ENCODE data around the gene TANGO2. TPM values are rescaled to one million over a fixed set of nuclear protein-coding genes. Genes with fewer than 3 reads are reported as not detected.

Gene TANGO2
- total RNA-seq, 1 donor from 2014 or later, result 39.4 TPM

DNA sequence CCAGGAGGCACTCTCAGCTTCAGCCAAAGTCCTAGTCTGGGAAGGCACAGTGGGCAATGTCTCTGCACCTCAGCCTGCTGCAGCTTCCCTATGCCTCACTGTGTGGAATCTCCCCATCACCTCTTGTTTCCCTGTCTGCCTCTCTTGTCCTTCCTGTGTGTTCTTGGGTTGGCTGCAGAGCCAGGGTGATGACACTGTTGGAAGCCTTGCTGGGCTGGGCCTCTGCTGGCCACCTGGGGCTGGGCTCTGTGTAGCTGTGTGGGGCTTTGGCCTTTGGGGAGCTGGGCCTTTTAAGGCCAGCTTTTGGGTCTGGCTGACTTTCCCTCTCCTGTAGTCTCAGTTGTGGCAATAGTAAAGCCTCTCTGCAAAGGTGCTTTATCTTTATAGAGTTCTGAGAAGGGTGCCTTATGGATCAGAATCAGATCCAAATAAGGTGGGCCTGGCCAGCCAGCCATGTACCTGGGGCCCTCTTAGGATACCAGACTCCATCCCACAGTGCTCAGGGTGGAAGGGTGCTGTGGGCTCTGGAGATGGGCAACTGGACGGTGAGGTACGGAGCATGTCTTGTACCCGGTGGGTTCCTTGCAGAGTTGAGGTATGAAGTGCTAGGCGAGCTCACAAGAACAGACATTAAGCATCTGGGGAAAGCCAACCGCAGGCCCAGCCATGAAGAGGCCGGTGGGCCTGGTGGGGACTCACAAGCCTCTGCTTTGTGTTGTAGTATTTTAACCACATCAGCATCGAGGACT, 84.7 kb downstream of the TANGO2 start:
- no peak for DNase-seq (ENCODE audit: low spot score)

DNA sequence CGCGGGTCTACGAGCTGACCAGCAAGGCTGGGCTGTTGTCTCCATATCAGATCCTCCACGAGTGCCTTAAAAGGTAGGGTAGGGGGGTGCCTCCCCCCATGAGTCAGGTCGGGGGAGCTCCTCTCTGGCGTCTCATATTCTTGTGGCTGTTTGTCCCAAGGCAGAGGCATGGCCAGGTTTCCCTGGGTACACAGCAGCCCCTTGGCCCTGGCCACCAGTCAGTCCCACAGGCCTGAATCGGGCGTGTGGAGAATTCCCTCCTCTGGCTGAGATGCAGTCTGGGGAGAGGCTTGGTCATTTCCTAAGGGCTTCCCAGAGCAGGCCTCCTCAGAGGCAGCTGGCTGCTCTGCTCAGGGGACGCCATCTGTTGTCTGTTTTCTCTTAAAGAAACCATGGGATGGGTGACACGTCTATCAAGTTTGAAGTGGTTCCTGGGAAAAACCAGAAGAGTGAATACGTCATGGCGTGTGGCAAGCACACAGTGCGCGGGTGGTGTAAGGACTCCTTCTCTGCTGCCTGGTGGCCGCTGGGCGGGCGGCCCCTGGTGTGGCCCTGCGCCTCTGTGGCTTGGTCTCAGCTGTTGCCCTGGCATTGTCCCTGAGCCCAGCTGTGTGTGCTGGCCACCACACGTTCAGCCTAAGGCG, 85.4 kb downstream of the TANGO2 start:
- no peak for DNase-seq (ENCODE audit: low spot score)

DNA sequence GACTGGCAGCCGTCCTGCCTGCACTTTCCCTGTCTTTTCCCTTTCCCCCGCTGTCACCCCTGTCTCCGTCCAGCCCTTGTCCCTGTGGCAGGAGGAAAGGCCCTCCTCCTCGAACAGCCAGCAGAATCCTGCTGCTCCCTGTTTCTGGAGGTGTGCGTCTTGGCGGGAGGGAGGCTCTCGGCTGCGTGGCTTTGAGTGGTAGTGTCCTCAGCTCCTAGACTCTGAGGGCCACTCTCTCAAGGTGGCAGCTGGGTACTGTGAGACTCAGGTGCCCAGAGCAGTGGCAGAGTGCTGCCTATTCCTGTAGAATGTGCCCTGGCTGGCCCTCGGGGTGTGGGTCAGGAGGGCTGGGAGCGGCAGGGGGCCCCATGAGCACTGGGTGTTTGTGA, 85.9 kb downstream of the TANGO2 start:
- DNase-seq (ENCODE audit: low spot score), result no peak

DNA sequence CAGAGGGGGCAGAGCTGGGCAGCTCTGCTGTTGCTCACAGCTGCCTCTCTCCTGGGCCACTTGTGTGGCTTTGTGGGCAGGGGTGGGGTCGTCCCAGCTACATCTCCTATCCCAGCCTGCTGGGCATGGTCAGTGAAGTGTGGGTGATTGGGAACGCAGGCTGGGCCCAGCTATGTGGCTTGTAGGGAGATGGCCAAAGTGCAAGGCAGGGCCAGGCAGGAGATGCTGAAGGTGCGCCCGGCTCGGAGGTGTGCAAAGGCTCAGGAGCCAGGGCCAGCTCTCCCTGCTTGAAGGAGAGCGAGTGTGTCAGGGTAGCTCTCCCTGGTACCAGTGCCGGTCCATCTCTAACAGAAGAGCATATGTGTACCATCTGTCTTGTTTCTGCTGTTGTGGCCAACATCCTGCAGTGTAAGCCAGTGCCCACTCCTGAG, 86.6 kb downstream of the TANGO2 start:
- no peak for DNase-seq (ENCODE audit: low spot score)

DNA sequence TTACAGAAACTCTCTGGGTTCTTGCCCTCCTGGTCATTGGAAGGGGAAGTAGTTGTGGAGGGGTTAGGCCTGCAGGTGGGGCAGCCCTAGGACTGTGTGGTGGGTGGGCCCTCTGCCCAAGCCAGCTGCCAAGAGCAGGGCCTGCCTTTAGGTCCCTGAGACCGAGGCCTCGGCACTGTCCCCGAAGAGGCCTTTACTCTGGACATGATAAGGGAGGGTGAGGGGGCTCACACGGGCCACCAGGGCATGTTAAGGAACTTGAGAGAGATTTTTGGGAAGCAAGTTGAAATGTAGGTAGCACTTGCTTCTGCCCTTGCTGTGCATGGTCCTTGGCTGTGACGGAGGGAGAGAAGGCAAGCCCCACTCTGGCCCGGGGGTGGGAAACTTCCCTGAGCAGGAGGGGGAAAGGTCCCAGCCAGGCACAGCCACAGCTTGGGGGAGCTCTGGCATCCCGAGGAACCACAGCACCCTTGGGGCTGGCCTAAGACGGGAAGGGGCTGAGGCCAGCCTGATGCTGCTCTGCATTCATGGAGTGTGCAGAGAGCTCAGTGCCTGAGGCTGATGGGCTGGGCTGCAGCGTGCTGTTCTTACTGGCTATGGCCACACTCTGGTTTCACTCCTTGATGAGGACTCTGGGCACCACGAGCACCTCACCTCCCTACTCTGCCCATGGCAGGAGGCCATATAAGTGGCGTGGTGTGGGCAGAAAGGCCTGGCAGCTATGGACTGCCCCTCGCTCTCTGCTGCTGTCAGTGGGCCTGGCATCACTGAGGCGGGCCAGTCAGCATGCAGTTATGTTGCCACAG, 87.2 kb downstream of the TANGO2 start:
- no peak for DNase-seq (ENCODE audit: low spot score)

DNA sequence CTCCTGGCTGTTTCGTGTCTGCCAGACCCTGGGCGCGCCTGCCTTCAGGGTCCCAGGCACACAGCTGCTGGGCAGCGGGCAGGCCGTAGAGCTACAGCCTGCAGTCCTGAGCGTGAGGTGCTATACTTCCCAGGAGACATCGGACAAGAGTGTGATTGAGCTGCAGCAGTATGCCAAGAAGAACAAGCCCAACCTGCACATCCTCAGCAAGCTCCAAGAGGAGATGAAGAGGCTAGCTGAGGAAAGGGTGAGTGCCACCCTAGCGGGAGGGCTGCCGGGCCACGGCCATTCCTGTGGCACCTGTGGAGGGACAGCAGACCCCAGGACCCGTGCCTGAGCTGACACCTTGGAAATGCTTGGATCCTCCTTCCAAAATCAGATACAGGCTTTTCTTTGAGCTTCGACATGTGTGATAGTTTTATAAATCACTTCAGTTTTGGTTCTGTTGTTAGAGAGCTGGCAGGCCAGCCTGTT, 87.9 kb downstream of the TANGO2 start:
- DNase-seq (ENCODE audit: low spot score), result no peak

DNA sequence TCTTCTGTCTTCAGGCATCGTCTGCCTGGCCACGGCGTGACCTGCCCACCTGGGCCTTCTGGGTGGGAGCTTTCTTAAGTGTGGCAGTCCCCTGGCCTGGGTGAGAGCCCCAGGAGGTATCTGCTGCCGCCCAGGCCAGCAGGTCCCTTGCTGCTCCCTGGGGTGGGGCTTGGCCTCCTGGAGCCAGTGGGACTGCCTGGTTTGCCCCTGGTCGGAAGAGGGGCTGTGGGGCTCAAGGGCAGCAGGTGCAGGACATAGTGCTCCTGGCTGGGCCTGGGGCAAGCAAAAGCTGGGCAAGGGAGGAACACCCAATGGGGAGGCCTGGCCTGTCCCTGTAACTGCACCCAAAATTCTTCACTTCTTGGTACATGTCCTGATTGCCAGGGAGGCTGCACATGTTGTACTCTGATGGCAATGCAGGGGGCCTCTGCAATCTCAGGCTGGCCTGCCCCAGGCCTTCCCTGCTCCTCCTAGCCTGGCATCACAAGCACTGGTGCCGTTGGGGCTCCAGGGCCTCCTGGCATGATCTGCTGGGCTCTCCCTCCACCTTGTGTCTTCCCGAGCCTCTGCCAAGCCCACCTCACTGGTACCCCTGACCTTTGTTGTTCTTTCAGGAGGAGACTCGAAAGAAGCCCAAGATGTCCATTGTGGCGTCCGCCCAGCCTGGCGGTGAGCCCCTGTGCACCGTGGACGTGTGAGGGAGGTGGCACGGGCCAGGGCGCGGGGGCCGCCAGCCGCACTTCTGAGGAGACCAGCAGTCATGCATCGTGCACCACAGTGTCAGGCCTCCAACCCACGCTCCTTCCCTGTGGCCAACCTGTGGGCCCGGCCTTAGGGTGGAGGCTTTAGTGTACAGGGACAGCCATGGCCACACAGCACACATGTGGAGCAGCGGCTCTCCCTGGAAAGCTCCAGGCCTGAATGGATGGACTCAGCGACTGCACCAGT, 88.8 kb downstream of the TANGO2 start:
- DNase-seq (ENCODE audit: low spot score), result no peak

DNA sequence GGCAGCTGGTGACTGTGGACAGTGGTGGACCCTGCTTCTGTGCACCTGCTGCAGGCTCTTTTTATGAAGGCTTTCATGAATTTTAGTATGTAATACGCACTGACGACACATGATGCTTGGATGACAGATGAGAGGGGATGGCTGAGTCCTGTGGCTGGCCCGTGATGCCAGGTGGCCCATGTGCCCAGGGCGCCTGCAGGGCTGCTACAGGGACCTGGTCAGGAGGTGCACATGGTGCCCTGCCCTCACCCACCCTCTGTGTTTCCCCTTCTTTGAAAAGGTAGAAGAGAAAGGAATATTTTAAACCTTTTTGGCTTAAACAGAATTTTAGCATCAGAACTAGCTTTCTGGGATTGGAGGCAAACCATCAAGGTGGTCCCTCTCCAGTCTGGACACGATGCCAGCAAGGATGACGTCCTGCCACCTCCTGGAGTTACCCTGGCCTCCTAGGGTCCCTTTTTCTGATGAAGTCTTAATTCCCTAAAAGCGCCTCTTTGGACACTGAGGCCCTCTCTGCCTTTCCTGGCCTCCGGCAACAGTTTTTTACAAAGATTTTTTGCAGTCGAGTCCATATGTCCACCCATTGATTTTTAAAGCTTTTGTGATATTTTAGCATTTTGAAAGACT, 89.6 kb downstream of the TANGO2 start:
- no peak for DNase-seq (ENCODE audit: low spot score)

DNA sequence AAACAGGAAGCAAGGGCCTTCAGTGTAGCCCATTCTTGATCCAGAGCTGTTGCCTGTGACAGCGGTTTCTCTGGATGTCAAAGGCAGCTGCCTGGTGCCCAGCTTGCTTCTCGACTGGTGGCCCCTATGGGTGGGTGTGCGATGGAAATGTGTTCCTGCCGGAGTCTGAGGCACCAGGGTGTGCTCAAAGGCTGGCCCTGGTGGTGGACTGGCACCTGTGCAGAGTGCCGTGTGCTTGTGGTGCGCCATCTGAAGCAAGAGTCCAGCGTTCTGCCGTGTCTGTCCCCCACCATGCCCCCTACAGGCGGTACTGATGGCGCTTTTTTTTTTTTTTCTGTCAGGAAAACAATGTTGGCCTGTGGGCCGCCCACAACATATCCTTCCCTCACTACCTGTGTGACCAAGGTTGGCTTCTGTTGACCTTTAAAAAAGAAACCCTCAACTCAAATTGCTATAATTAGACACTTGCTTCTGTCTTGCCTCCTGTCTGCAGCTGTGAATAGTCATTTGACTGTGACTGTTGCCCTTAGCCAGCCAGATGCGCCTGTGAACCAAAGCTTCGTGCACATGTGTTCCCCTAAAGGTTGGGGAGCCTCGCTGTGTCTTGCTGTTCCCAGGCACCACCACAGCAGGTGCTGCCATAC, 90.3 kb downstream of the TANGO2 start:
- DNase-seq (ENCODE audit: low spot score), result no peak

DNA sequence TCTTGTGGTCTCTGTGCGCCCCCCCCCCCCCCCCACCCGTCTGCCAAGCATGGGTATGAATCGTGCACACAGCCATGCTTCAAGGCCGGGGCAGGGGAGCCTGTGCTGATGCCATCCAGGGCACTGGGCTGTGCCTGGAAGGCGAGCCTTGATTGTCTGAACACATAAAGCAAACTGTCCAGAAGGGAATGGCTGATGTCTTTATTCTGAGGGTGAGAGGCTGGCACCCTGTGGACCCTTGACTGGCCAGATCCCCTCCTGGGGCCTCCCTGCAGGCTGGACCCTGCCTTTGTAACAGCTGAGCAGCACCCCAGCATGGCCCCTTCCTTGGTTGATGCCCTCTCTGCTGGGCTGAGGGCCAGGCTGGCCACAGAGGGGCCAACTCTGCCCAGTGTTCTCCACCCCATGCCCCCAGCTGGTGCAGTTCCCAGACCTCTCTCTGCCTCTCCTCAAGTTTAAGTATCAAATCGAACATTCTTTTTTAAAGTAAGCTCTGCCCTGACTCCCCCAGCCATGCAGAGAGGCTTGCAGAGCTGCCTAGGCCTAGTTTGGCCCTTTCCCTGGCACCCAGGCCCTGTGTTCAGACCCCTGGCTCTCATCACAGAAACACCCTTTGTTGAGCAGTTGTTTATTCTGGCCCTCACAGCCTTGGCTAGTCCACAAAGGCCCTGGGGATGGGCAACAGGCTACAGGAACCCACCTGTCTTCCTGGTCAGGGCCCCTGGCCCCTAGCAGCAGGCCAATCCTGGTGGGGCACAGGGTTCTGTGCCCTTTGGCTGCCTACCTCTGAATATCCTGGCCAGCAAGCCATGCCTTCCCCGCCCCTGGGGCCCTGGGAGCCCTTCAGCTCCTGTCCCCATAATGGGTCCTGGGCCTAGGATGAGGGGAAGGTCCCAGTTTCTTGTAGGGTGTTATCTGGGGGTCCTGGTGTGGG, 91.0 kb downstream of the TANGO2 start:
- no peak for DNase-seq (ENCODE audit: low spot score)

DNA sequence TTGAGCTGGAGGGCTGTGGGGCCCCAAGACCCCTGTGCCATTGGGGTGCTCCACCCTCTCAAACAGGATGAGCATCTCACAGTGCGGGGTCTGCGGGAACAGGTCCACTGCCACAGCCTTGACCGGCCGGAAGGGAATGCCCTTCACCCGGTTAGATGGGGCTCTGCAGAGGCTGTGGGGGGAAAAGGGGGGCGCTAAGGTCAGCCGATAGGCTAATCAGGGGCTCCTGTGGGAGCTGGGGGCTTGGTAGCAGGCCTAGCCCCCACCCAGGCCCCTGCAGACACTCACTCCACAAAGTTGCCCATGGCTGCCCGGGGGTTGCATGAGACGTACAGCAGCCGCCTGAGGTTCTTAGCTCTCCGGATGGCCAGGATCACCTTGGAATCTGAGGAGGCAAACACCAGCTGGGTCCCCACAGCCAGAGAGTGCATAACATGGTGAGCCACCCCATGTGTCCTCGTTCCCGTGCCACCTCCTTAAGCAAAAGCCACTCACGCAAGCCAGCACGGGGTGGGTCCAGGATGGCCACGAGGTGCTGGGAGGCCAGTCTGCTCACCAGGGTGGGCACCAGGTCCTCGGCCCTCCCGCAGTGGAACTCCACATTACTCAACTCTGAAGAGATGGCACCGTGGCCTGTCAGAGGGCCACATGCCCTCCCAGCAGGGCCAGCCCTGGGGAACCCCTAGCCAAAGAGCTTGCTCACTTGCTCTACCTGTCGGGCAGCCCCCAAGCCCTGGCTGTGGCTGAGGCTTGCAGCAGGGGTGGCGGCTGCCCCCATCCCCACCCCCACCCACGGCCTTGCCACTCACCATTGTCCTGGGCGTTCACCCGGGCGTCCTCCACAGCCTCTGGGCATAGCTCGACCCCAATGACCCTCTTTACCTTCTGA, 92.0 kb downstream of the TANGO2 start:
- DNase-seq (ENCODE audit: low spot score), result no peak

DNA sequence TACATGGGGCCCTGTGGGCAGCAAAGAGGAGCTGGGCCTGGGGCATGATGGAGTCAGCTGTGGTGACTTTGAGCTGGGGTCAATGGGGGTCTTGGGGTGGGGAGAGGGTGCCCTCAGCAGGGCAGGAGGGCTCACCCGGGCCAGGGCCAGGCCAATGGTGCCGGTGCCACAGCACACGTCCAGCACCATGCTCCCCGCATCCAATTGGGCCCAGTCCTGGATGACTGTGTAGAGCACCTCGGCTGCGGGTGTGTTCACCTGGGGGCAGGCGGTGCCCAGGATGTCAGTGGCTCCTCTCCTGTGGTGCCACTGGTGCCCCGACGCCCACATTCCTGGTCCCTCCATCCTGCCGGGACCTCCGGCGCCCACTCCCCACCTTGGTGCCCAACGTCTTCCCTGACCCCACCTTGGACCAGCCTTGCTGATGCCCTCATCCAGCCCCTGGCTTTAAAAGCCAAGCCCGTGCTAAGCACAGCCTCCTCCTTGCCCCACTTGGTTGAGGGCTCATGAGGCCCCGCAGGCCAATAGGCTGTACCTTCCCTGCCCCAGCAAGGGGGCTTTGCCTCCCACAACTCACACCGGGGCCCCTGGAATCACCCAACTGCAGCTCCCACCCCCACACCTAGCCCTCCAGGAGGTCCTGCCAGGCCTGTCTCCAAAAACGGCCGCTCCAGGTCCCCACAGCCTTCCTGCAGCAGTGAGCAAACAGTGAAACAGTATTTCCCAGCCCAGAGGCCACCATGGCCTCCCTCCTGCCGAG, 92.8 kb downstream of the TANGO2 start:
- no peak for DNase-seq (ENCODE audit: low spot score)

DNA sequence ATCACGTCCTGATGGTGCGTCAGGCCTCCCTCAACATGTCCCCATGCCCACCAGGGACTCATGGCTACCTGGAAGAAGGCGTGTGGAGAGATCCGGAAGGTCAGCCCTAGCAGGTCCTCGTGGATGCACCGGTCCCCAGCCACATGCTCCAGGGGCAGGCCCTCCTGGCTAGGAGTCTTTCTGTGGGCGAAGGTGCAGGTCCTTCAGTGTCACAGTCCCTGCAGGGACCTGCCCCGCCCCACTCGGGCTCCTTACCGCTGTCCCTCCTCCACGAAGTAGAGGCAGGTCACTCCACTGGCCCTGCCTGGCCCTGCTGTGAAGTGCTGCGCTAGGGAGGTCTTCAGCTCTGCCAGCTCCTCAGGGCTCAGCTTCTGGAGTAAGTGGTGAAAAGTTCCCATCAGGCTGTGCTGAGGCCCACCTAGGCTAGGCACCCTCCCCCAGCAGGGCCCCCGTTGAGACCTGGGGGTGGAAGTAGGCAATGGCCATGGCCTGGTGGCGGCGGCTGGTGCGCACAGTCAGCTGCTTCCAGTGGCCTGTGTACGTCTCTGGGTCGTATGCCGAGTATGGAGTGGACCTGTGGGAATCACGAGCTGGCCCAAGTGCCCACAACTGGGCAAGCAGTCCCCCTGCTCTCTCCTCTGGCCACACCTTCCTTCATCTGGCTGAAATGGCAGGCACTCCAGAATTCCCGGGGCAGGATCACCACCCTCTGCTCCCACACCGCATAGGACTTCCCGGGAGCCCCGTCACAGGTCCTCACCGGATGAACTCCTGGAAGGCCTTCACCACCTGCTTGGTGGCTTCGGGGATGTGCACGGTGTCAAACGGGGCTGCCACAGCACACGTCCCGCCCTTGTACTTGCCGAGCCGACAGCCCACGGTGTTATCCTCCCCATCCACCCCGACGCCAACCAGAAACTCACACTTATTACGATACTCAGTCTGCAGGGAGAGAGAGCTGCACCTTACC, 93.9 kb downstream of the TANGO2 start:
- no peak for DNase-seq (ENCODE audit: low spot score)

DNA sequence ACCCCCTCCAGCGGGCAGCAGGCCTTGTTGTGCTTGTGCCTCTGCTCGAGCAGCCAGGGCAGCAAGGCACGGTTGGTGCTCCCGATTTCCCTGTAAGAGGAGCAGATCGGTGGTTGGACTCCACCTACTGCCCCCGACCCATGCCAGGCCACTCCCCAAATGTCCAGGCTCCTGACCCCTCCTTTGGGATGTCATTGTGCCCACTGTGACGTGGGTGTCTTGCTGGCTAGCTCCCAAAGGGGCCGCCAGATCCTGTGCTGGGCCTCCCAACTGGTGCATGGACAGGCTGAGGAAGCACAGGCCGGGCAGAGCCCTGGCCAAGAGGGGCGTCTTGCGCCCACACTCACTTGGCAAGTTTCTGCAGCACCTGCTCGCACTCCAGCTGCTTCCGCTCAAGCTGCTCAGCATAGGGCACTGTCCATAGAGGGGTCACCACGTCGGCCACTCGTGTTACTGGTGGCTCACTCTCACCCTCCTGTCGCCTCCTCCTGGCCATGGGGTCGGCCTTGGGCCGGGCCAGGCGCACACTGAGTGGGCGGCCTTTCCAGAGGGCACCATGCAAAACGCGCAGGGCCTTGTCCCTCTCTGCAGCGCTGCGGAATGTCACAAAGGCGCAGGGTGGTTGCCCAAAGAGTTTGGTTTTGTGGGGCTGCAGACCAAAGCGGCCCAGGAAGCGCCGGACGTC, 94.9 kb downstream of the TANGO2 start, which contains the start of gene RANBP1:
TSS of gene RANBP1 (plus strand) at position 414 of the 685 bp plus-strand sequence. CDS start at position 495, 81 bp downstream.
- DNase-seq (ENCODE audit: low spot score), result no peak

DNA sequence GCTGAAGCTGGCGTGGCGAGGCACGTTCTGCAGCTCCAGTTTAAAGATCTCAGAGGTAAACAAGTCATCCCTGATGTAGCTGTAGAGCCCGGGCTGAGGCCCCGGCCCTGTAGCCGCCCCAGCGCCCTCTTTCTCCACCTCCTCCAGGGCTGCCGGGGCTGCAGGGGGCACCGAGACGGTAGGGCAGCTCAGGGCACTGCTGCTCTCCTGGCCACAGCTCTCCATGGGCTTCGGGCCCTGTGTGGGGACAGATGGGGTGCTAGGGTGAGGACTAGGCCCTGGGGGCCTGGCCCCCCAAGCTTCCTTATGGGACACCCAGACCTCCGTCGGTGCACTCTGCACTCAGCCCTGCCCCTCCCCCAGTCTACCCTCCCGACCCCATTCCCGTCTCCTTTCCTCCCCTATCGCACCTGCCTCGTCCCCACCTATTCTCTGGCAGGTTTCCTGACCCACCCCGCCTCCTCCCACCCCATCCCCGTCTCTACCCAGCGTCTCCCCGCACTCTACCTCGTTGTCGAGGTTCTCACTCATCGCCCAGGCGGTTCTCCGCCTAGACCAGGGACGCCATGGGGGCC, 95.6 kb downstream of the TANGO2 start:
- DNase-seq (ENCODE audit: low spot score), result no peak

All from mucosa of gallbladder (tissue), 1 donor.